HCT116 (cell line): ENCODE measurements around the gene CLIC6. TPM values are rescaled to one million over a fixed set of nuclear protein-coding genes. Genes with fewer than 3 reads are reported as not detected.

Experiments used
- ATAC-seq: fragments of 200-7000 bp; cut with Tn5 transposase; 2 replicates; pipeline ENCODE4 v1.9.1; 2020; ENCODE audit warnings: mild to moderate bottlenecking, moderate library complexity
- BruUV-seq: library from RNA; stranded (reverse); fragments of 400-500 nt; replicated peaks from 2 replicates; lab custom pipeline; 2021; lab: Mats Ljungman, UMichigan
- CTCF ChIA-PET: fragments of 300-600 bp; sonication (Branson Sonifier 250); formaldehyde crosslinking; loops from one replicate; lab custom pipeline; 2021; ENCODE audit warnings: antibody characterized with exemption; lab: Charles Lee
- POLR2A ChIA-PET: fragments of 300-600, 350-600 bp; sonication (Branson Sonifier 250); formaldehyde crosslinking; loops from one replicate; lab custom pipeline; 2021; ENCODE audit warnings: antibody characterized with exemption; lab: Charles Lee
- RAD21 ChIA-PET, 2 experiments: fragments of 300-600 bp; sonication (Branson Sonifier 250); formaldehyde crosslinking; loops; one replicate each; lab custom pipeline; 2023; ENCODE audit warnings: low total read pairs in 2 of 2; ENCODE audit not compliant: uncharacterized antibody in 2 of 2, unreplicated experiment in 2 of 2, low non-redundant PET in 1 of 2; lab: Charles Lee
- DNase-seq: peaks from one replicate; pipeline ENCODE4 v3.0.0-alpha.2; 2010; ENCODE audit warnings: low read depth, low spot score
- H2AFZ ChIP-seq: fragments of 200-600 bp; shearing (Covaris generic), sonication (generic); 2 replicates; pipeline ENCODE4 v1.6.1; 2017; ENCODE audit warnings: low read depth, mixed run types, mixed read lengths, antibody characterized with exemption, low read length; ENCODE audit not compliant: poor library complexity, severe bottlenecking
- H3K27ac ChIP-seq: 2 replicates; pipeline ENCODE4 v1.5.1; 2012; ENCODE audit warnings: low read depth, low read length
- H3K27me3 ChIP-seq: fragments of 200-600 bp; sonication (generic); 2 replicates; pipeline ENCODE4 v1.6.1; 2016; ENCODE audit warnings: mixed run types, low read length, mixed read lengths; ENCODE audit not compliant: insufficient read depth
- H3K36me3 ChIP-seq, 2 experiments: fragments of 200-500 bp in 1 of 2; fragments of 200-600 bp in 1 of 2; sonication (Bioruptor generic) in 1 of 2; sonication (generic) in 1 of 2; 2 replicates each; pipeline versions ENCODE4 v1.5.1 to v1.6.1; 2014 to 2016; ENCODE audit warnings: low read length in 2 of 2, inconsistent platforms in 1 of 2, mixed read lengths in 1 of 2, mixed run types in 1 of 2; ENCODE audit not compliant: insufficient read depth in 2 of 2, control insufficient read depth in 1 of 2
- H3K4me1 ChIP-seq, 2 experiments: fragments of 200-600 bp in 1 of 2; sonication (generic) in 1 of 2; 2 replicates each; pipeline versions ENCODE4 v1.5.1 to v1.6.1; 2012 to 2017; ENCODE audit warnings: low read length in 2 of 2, inconsistent platforms in 1 of 2, mild to moderate bottlenecking in 1 of 2, mixed read lengths in 1 of 2, mixed run types in 1 of 2, moderate library complexity in 1 of 2; ENCODE audit not compliant: insufficient read depth in 2 of 2, control insufficient read depth in 1 of 2
- H3K4me2 ChIP-seq: fragments of 200-600 bp; sonication (generic); 2 replicates; pipeline ENCODE4 v1.6.1; 2017; ENCODE audit warnings: mixed run types, low read length, mixed read lengths
- H3K4me3 ChIP-seq, 2 experiments: fragments of 200-600 bp in 1 of 2; sonication (generic) in 1 of 2; replicated peaks in 1 of 2; 2 replicates each; pipeline ENCODE4 v1.5.1; 2011 to 2016; ENCODE audit warnings: low read length in 2 of 2, control low read depth in 1 of 2, low read depth in 1 of 2, mild to moderate bottlenecking in 1 of 2, mixed read lengths in 1 of 2, mixed run types in 1 of 2
- H3K79me2 ChIP-seq: fragments of 200-600 bp; sonication (generic); 2 replicates; pipeline ENCODE4 v1.6.1; 2017; ENCODE audit warnings: mild to moderate bottlenecking, mixed run types, low read length, moderate library complexity, mixed read lengths; ENCODE audit not compliant: insufficient read depth
- H3K9ac ChIP-seq: fragments of 200-600 bp; sonication (generic); 2 replicates; pipeline ENCODE4 v1.6.1; 2016; ENCODE audit warnings: low read length, mixed read lengths
- H3K9me2 ChIP-seq: fragments of 200-600 bp; sonication (generic), shearing (Covaris generic); 2 replicates; pipeline ENCODE4 v1.6.1; 2017; ENCODE audit warnings: mixed run types, mild to moderate bottlenecking, moderate library complexity; ENCODE audit not compliant: insufficient read depth
- H3K9me3 ChIP-seq, 2 experiments: fragments of 200-500 bp in 1 of 2; fragments of 200-600 bp in 1 of 2; sonication (Bioruptor generic) in 1 of 2; sonication (generic) in 1 of 2; 2 replicates each; pipeline ENCODE4 v1.6.1; 2014 to 2017; ENCODE audit warnings: low read length in 2 of 2, mixed read lengths in 2 of 2, inconsistent platforms in 1 of 2, low read depth in 1 of 2, mild to moderate bottlenecking in 1 of 2, mixed run types in 1 of 2, moderate library complexity in 1 of 2; ENCODE audit not compliant: control insufficient read depth in 1 of 2, insufficient read depth in 1 of 2
- H4K20me1 ChIP-seq: fragments of 200-600 bp; sonication (generic), shearing (Covaris generic); 2 replicates; pipeline ENCODE4 v1.6.1; 2017; ENCODE audit warnings: mixed run types, mild to moderate bottlenecking, moderate library complexity; ENCODE audit not compliant: insufficient read depth
- ATF3 ChIP-seq: IDR thresholded peaks from 2 replicates; pipeline ENCODE4 v1.6.1; 2012
- EZH2 ChIP-seq: fragments of 200-600 bp; sonication (generic); IDR thresholded peaks from 2 replicates; pipeline ENCODE4 v1.6.1; 2017; ENCODE audit warnings: antibody characterized with exemption, mixed run types
- EZH2phosphoT487 ChIP-seq: fragments of 200-600 bp; IDR thresholded peaks from 2 replicates; pipeline ENCODE4 v1.6.1; 2018; ENCODE audit warnings: antibody characterized with exemption, borderline replicate concordance
- FOSL1 ChIP-seq: IDR thresholded peaks from 2 replicates; pipeline ENCODE4 v1.6.1; 2012; ENCODE audit warnings: low read depth
- JUND ChIP-seq: IDR thresholded peaks from 2 replicates; pipeline ENCODE4 v1.6.1; 2012
- POLR2AphosphoS5 ChIP-seq: IDR thresholded peaks from 2 replicates; pipeline ENCODE4 v1.6.1; 2011; ENCODE audit warnings: mild to moderate bottlenecking, low read depth, low read length, moderate library complexity
- RAD21 ChIP-seq: IDR thresholded peaks from 2 replicates; pipeline ENCODE4 v1.6.1; 2012; ENCODE audit warnings: low read depth, mild to moderate bottlenecking
- TCF7L2 ChIP-seq: IDR thresholded peaks from 2 replicates; pipeline ENCODE4 v1.7.0; 2011; ENCODE audit warnings: borderline replicate concordance, inconsistent platforms; ENCODE audit not compliant: insufficient read depth, insufficient read length; ENCODE audit errors: extremely low read depth
- ZBTB33 ChIP-seq: IDR thresholded peaks from 2 replicates; pipeline ENCODE4 v1.6.1; 2011; ENCODE audit warnings: mild to moderate bottlenecking, low read length, moderate library complexity; ENCODE audit not compliant: insufficient replicate concordance; ENCODE audit errors: extremely low read depth
- intact Hi-C: fragments of 100-400 bp; cut with micrococcal nuclease; formaldehyde crosslinking; loops from 2 replicates; pipeline ENCODE4 v1.10.0; 2022
- total RNA-seq: library from RNA; stranded (reverse); gene quantifications from one replicate; pipeline ENCODE4 v1.2.1, GENCODE V29; 2021; ENCODE audit not compliant: unreplicated experiment
- TF ChIP-seq, protein P1 (sequence below): IDR thresholded peaks from 2 replicates; pipeline ENCODE4 v1.6.1; 2012

CLIC6 gene
- total RNA-seq, 1 experiment from 2014 or later: 0.05 TPM

GRCh38 chr21:34713621-34714020 is 44.8 kb downstream of the CLIC6 start:
- H3K79me2 ChIP-seq: no peaks in the 10 kb centered on the region
- CTCF ChIA-PET: no interaction called here
- no peak overlapping the region for H3K4me2 ChIP-seq
- TF ChIP-seq, protein P1, sequence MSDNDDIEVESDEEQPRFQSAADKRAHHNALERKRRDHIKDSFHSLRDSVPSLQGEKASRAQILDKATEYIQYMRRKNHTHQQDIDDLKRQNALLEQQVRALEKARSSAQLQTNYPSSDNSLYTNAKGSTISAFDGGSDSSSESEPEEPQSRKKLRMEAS: no peak
- no peak for TF ChIP-seq FOSL1
- TF ChIP-seq JUND: no peak
- no peak for TF ChIP-seq TCF7L2
- TF ChIP-seq EZH2: no peak
- no peak for TF ChIP-seq POLR2AphosphoS5
- no peak for TF ChIP-seq ZBTB33
- no peak for TF ChIP-seq EZH2phosphoT487
- TF ChIP-seq RAD21: no peak
- TF ChIP-seq ATF3: no peak
- TF ChIP-seq, all 23 proteins: peak for 0
- Histone ChIP-seq H3K9me3 (no peaks in the 10 kb centered on the region), H3K27me3 (no peaks in the 10 kb centered on the region), H3K27ac (no peak overlapping the region), H3K36me3 (no peaks in the 10 kb centered on the region), H3K4me1 (no peaks in the 10 kb centered on the region), H3K9ac (no peak overlapping the region), H3K4me3 (no peak overlapping the region), H4K20me1 (no peaks in the 10 kb centered on the region), H2AFZ (no peak overlapping the region), H3K9me2 (no peaks in the 10 kb centered on the region)
- ChIA-PET RAD21 (no interaction called here), POLR2A (no interaction called here)
- DNase-seq (no peak), ATAC-seq (no peak)
- BruUV-seq: no TSS peak
- intact Hi-C loops: no loop called here
